HepG2 (cell line): Measurements from ENCODE around the gene RBM18. TPM values are rescaled to one million over a fixed set of nuclear protein-coding genes. Genes with fewer than 3 reads are reported as not detected.

Experiments
- ATAC-seq: fragments of 200-7000 bp; cut with Tn5 transposase; 3 replicates; pipeline ENCODE4 v1.9.1; 2020; ENCODE audit warnings: mild to moderate bottlenecking, moderate library complexity
- BruUV-seq: library from RNA; stranded (reverse); fragments of 400-500 nt; replicated peaks from 2 replicates; lab custom pipeline; 2021; lab: Mats Ljungman, UMichigan
- CTCF ChIA-PET: fragments of 300-600 bp; formaldehyde crosslinking; extraction: SDS; loops from one replicate; lab custom pipeline; 2021; ENCODE audit warnings: low total read pairs, inconsistent platforms, low intra/inter-chr PET ratio; lab: Yijun Ruan, JAX
- POLR2A ChIA-PET: fragments of 350-600 bp; sonication (Branson Sonifier 250); formaldehyde crosslinking; loops from one replicate; lab custom pipeline; 2020; ENCODE audit warnings: antibody characterized with exemption, inconsistent platforms; lab: Yijun Ruan, JAX
- DNase-seq: peaks from one replicate; pipeline ENCODE4 v3.0.0-alpha.2; 2015; ENCODE audit warnings: low spot score
- FAIRE-seq: peaks from 3 replicates; lab custom pipeline; 2011; peaks lifted over from hg19 to GRCh38; lab: Jason Lieb, UNC
- H2AFZ ChIP-seq: one replicate; pipeline ENCODE4 v1.6.1; 2011; ENCODE audit warnings: low read length, inconsistent platforms
- H3K27ac ChIP-seq: fragments of 300-600 bp; 3 replicates; pipeline ENCODE4 v1.8.0; 2011; ENCODE audit warnings: mixed run types, mild to moderate bottlenecking, mixed read lengths, low read length, inconsistent platforms; ENCODE audit not compliant: insufficient read depth; ENCODE audit errors: extremely low read length
- H3K27me3 ChIP-seq, 2 experiments: fragments of 200-600 bp in 1 of 2; 2 replicates in 1 of 2; 3 replicates in 1 of 2; pipeline versions ENCODE4 v1.6.0 to v1.8.0; 2011; ENCODE audit warnings: low read length in 2 of 2, mild to moderate bottlenecking in 2 of 2, moderate library complexity in 2 of 2, inconsistent platforms in 1 of 2; ENCODE audit not compliant: insufficient read depth in 2 of 2, control insufficient read depth in 1 of 2
- H3K36me3 ChIP-seq, 2 experiments: fragments of 200-600 bp in 1 of 2; replicated peaks in 1 of 2; 2 replicates in 1 of 2; 3 replicates in 1 of 2; pipeline versions ENCODE4 v1.5.1 to v1.8.0; 2011; ENCODE audit warnings: low read length in 2 of 2, inconsistent platforms in 1 of 2; ENCODE audit not compliant: insufficient read depth in 2 of 2, control insufficient read depth in 1 of 2
- H3K4me1 ChIP-seq: 2 replicates; pipeline ENCODE4 v1.5.1; 2012; ENCODE audit warnings: low read length, inconsistent platforms; ENCODE audit not compliant: insufficient read depth
- H3K4me2 ChIP-seq: 2 replicates; pipeline ENCODE4 v1.6.0; 2011; ENCODE audit warnings: low read depth, low read length, inconsistent platforms
- H3K4me3 ChIP-seq, 3 experiments: fragments of 200-600 bp in 1 of 3; sonication (generic), shearing (Covaris generic) in 1 of 3; replicated peaks in 1 of 3; 2 replicates each; pipeline ENCODE4 v1.5.1; 2011 to 2016; ENCODE audit warnings: low read length in 3 of 3, inconsistent platforms in 2 of 3, low read depth in 2 of 3, mild to moderate bottlenecking in 2 of 3, control low read depth in 1 of 3, mixed read lengths in 1 of 3; ENCODE audit not compliant: insufficient read depth in 1 of 3
- H3K79me2 ChIP-seq: one replicate; pipeline ENCODE4 v1.6.1; 2011; ENCODE audit warnings: low read length, inconsistent platforms; ENCODE audit not compliant: insufficient read depth
- H3K9ac ChIP-seq: 2 replicates; pipeline ENCODE4 v1.6.0; 2011; ENCODE audit warnings: mild to moderate bottlenecking, low read depth, low read length, inconsistent platforms; ENCODE audit not compliant: insufficient read depth
- H3K9me3 ChIP-seq: 2 replicates; pipeline ENCODE4 v1.5.1; 2012; ENCODE audit warnings: mild to moderate bottlenecking, low read length
- H4K20me1 ChIP-seq: 2 replicates; pipeline ENCODE4 v1.6.0; 2011; ENCODE audit warnings: inconsistent platforms, mild to moderate bottlenecking, low read length, moderate library complexity; ENCODE audit not compliant: insufficient read depth
- MBNL3 ChIP-seq: fragments of 250-450 bp; sonication (Bioruptor Pico); conservative IDR thresholded peaks from 2 replicates; pipeline ENCODE4 v1.8.0; 2022; ENCODE audit warnings: mild to moderate bottlenecking, inconsistent platforms
- MXI1 ChIP-seq: IDR thresholded peaks from 3 replicates; pipeline ENCODE4 v1.6.1; 2012; ENCODE audit warnings: low read depth, low read length, inconsistent platforms, borderline replicate concordance
- ZFP41 ChIP-seq: sonication (generic); formaldehyde crosslinking; IDR thresholded peaks from 2 replicates; pipeline ENCODE4 v1.4.0; 2020; ENCODE audit warnings: mild to moderate bottlenecking, missing genetic modification reagents, borderline replicate concordance
- ZNF136 ChIP-seq: sonication (generic); formaldehyde crosslinking; IDR thresholded peaks from 2 replicates; pipeline ENCODE4 v1.8.1; 2022; ENCODE audit warnings: low read depth, mild to moderate bottlenecking, moderate library complexity, missing genetic modification reagents
- ZNF598 ChIP-seq: sonication (generic); formaldehyde crosslinking; IDR thresholded peaks from 2 replicates; pipeline ENCODE4 v1.5.1; 2020; ENCODE audit warnings: mild to moderate bottlenecking, missing genetic modification reagents, borderline replicate concordance
- in situ Hi-C: cut with HindIII; loops from 2 replicates; pipeline ENCODE4 v1.10.0; 2017; ENCODE audit warnings: low pct_unique_long_range_greater_than_20kb; ENCODE audit not compliant: extremely low pct_ligation_motif_present
- intact Hi-C: fragments of 100-400 bp; cut with micrococcal nuclease; formaldehyde crosslinking; loops from one replicate; pipeline ENCODE4 v1.10.0; 2022; ENCODE audit not compliant: unreplicated experiment
- polyA plus RNA-seq, 8 experiments: library from polyadenylated mRNA; depleted of rRNA in 3 of 8; stranded (reverse) in 7 of 8; unstranded in 1 of 8; fragments of >200 nt; fragmentation: Illumina TruSeq in 4 of 8; extraction: Trizol in 4 of 8; gene quantifications; 2 replicates each; pipeline versions ENCODE4 v1.2.1 to v1.2.3, GENCODE V29; 2011 to 2016; ENCODE audit warnings: low read depth in 4 of 8, missing spikeins in 1 of 8, mixed read lengths in 1 of 8; ENCODE audit not compliant: insufficient read depth in 1 of 8
- total RNA-seq, 5 experiments: library from RNA; depleted of rRNA; stranded (reverse); fragments of >200 nt; fragmentation: Illumina TruSeq; extraction: Trizol; gene quantifications; 2 replicates each; pipeline ENCODE4 v1.2.3, GENCODE V29; 2016; ENCODE audit warnings: low read depth in 1 of 5
- TF ChIP-seq, protein P1 (sequence below): sonication (generic); formaldehyde crosslinking; IDR thresholded peaks from 2 replicates; pipeline ENCODE4 v1.4.0; 2020; ENCODE audit warnings: missing genetic modification reagents, mild to moderate bottlenecking, borderline replicate concordance
- TF ChIP-seq, protein P2 (sequence below): sonication (generic); formaldehyde crosslinking; IDR thresholded peaks from 2 replicates; pipeline ENCODE4 v1.4.0; 2020; ENCODE audit warnings: missing genetic modification reagents
- TF ChIP-seq, protein P3 (sequence below): sonication (generic); formaldehyde crosslinking; IDR thresholded peaks from 2 replicates; pipeline ENCODE4 v1.8.0; 2022; ENCODE audit warnings: mild to moderate bottlenecking, missing genetic modification reagents, borderline replicate concordance

Gene RBM18
- total and polyA plus RNA-seq, 2 of the 13 experiments (the other 11 are each of a cell fraction or from before 2014, with no cell fraction given) = 12.6 to 16.6 TPM

DNA sequence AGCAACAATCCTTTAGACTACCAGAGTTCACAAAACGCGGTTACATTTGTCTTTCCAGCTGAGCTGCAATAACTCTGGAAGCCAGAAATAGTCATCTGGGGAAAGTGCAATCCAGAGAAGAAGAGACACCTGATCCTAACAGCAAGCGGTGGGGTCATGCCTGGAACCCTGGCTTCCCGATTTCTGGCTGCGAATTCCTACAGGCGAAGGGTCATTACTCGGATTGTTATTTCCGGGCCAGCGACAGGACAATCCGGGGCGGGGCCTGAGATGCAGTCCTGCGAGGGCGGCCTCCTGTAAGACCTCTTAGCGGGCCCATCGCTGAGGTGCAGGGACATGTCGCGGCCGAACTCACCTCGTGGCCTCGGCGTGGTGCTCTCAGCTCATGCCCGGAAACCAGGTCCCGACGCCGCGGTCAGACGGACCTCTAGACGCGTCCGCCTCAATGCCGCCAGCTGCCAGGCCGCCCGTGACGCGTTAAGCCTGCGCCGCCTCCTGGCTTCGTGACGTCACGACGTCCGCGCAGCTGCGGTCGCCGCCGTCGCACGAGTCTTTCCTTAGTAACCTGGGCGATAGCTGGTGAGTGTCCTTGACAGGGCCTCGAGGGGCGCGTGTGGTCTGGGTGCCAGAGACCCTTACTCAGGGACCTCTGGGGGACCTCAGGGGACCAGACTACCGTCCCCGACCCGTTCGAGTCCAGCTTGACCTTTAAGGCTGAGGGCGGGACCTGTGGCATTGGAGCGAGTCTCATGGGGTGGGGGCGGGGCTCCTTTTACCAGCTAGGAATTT is at the start of gene RBM18, which contains the start of gene MRRF (continued):
- TF ChIP-seq MBNL3 (CRISPR knock-in tag) (no peak), ZNF136 (CRISPR knock-in tag) (peak; percentile 82; the same call in 1 of the 2 replicates), MXI1 (peak; percentile 84; the same call in 1 of the 3 replicates)
- TF ChIP-seq, protein P1, sequence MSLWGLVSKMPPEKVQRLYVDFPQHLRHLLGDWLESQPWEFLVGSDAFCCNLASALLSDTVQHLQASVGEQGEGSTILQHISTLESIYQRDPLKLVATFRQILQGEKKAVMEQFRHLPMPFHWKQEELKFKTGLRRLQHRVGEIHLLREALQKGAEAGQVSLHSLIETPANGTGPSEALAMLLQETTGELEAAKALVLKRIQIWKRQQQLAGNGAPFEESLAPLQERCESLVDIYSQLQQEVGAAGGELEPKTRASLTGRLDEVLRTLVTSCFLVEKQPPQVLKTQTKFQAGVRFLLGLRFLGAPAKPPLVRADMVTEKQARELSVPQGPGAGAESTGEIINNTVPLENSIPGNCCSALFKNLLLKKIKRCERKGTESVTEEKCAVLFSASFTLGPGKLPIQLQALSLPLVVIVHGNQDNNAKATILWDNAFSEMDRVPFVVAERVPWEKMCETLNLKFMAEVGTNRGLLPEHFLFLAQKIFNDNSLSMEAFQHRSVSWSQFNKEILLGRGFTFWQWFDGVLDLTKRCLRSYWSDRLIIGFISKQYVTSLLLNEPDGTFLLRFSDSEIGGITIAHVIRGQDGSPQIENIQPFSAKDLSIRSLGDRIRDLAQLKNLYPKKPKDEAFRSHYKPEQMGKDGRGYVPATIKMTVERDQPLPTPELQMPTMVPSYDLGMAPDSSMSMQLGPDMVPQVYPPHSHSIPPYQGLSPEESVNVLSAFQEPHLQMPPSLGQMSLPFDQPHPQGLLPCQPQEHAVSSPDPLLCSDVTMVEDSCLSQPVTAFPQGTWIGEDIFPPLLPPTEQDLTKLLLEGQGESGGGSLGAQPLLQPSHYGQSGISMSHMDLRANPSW = no peak
- TF ChIP-seq, protein P2, sequence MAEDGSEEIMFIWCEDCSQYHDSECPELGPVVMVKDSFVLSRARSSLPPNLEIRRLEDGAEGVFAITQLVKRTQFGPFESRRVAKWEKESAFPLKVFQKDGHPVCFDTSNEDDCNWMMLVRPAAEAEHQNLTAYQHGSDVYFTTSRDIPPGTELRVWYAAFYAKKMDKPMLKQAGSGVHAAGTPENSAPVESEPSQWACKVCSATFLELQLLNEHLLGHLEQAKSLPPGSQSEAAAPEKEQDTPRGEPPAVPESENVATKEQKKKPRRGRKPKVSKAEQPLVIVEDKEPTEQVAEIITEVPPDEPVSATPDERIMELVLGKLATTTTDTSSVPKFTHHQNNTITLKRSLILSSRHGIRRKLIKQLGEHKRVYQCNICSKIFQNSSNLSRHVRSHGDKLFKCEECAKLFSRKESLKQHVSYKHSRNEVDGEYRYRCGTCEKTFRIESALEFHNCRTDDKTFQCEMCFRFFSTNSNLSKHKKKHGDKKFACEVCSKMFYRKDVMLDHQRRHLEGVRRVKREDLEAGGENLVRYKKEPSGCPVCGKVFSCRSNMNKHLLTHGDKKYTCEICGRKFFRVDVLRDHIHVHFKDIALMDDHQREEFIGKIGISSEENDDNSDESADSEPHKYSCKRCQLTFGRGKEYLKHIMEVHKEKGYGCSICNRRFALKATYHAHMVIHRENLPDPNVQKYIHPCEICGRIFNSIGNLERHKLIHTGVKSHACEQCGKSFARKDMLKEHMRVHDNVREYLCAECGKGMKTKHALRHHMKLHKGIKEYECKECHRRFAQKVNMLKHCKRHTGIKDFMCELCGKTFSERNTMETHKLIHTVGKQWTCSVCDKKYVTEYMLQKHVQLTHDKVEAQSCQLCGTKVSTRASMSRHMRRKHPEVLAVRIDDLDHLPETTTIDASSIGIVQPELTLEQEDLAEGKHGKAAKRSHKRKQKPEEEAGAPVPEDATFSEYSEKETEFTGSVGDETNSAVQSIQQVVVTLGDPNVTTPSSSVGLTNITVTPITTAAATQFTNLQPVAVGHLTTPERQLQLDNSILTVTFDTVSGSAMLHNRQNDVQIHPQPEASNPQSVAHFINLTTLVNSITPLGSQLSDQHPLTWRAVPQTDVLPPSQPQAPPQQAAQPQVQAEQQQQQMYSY (CRISPR knock-in tag) = no peak

DNA sequence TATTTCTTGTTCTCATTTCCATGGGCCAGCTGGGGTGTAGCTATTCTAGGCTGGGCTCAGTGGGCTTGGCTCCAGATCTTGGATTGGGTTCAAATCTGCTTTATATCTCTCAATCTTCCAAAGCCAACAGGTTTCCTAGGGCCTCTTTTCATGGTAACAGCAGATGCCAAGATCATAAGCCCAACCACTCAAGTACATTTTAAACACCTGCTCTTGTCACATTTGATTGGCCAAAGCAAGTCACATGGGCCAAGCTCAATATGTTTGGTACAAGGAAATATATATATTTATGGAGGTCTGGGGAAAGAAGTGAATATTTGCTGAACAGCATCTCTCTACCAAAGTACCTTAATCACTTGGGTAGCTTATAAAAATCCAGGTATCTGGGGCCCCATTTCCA is 49.5 kb upstream of the RBM18 start:
- H3K36me3 ChIP-seq = peaks cover 12 to 55% of the 10 kb centered on the region in 2 experiments
- ChIA-PET POLR2A (no interaction called here), CTCF (no interaction called here)
- no peaks in the 10 kb centered on the region for H3K79me2 ChIP-seq
- H2AFZ ChIP-seq = no peak overlapping the region
- FAIRE-seq (no peak), DNase-seq (no peak), ATAC-seq (no peak)
- no peaks in the 10 kb centered on the region for H3K9me3 ChIP-seq
- in situ Hi-C loops = no loop called here
- BruUV-seq = TSS peak; percentile 25
- no peaks in the 10 kb centered on the region for H3K4me1 ChIP-seq
- no peak overlapping the region for H3K4me2 ChIP-seq
- intact Hi-C loops = no loop called here
- H3K27me3 ChIP-seq = no peaks in the 10 kb centered on the region
- no peak overlapping the region for H3K4me3 ChIP-seq
- H3K9ac ChIP-seq = no peak overlapping the region
- H4K20me1 ChIP-seq = no peaks in the 10 kb centered on the region
- no peak overlapping the region for H3K27ac ChIP-seq
- TF ChIP-seq ZFP41 = no peak
- TF ChIP-seq, protein P3, sequence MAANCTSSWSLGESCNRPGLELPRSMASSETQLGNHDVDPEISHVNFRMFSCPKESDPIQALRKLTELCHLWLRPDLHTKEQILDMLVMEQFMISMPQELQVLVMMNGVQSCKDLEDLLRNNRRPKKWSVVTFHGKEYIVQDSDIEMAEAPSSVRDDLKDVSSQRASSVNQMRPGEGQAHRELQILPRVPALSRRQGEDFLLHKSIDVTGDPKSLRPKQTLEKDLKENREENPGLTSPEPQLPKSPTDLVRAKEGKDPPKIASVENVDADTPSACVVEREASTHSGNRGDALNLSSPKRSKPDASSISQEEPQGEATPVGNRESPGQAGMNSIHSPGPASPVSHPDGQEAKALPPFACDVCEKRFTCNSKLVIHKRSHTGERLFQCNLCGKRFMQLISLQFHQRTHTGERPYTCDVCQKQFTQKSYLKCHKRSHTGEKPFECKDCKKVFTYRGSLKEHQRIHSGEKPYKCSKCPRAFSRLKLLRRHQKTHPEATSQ (CRISPR knock-in tag) = no peak
- no peak for TF ChIP-seq ZNF598 (CRISPR knock-in tag)
- TF ChIP-seq, protein P1 = no peak
